Measurements from ENCODE around the gene FAM204A.

Gene FAM204A

GRCh38 chr10:118333871-118334270 lies 8.3 kb downstream of the FAM204A start:
- H3K4me3 ChIP-seq (ENCODE audit: low read depth, low read length): no peak overlapping the region
- no peak for DNase-seq (ENCODE audit: low read depth, low spot score)
- TF ChIP-seq CTCF (IDR thresholded peaks at IDR 0.05; ENCODE audit: low read depth, low read length): no peak
- in situ Hi-C loops (cut with HindIII; ENCODE audit: low sequenced_read_pairs): no loop called here

- in situ Hi-C loops (cut with HindIII; ENCODE audit: low sequenced_read_pairs): no loop called here
- no peak for DNase-seq (ENCODE audit: low read depth, low spot score)
- no peak for TF ChIP-seq CTCF (IDR thresholded peaks at IDR 0.05; ENCODE audit: low read depth, low read length)
- H3K4me3 ChIP-seq (ENCODE audit: low read depth, low read length): no peak overlapping the region
These were observed 9.0 kb downstream of the FAM204A start for GRCh38 chr10:118332948-118333710.

GRCh38 chr10:118332236-118332635 lies 9.9 kb downstream of the FAM204A start:
- no peak for DNase-seq (ENCODE audit: low read depth, low spot score)
- in situ Hi-C loops (cut with HindIII; ENCODE audit: low sequenced_read_pairs): no loop called here
- no peak for TF ChIP-seq CTCF (IDR thresholded peaks at IDR 0.05; ENCODE audit: low read depth, low read length)
- no peak overlapping the region for H3K4me3 ChIP-seq (ENCODE audit: low read depth, low read length)

- TF ChIP-seq CTCF (IDR thresholded peaks at IDR 0.05; ENCODE audit: low read depth, low read length): no peak
- no peak for DNase-seq (ENCODE audit: low read depth, low spot score)
- in situ Hi-C loops (cut with HindIII; ENCODE audit: low sequenced_read_pairs): no loop called here
- H3K4me3 ChIP-seq (ENCODE audit: low read depth, low read length): no peak overlapping the region
These were observed 11.6 kb downstream of the FAM204A start for GRCh38 chr10:118330295-118331076.

GRCh38 chr10:118324140-118324539 lies 18.0 kb downstream of the FAM204A start:
- H3K4me3 ChIP-seq (ENCODE audit: low read depth, low read length): no peak overlapping the region
- no peak for TF ChIP-seq CTCF (IDR thresholded peaks at IDR 0.05; ENCODE audit: low read depth, low read length)
- in situ Hi-C loops (cut with HindIII; ENCODE audit: low sequenced_read_pairs): no loop called here
- no peak for DNase-seq (ENCODE audit: low read depth, low spot score)

- in situ Hi-C loops (cut with HindIII; ENCODE audit: low sequenced_read_pairs): no loop called here
These were observed 20.2 kb downstream of the FAM204A start for GRCh38 chr10:118321724-118322575.

More at GRCh38 chr10:118321724-118322575, 20.2 kb downstream of the FAM204A start:
- TF ChIP-seq CTCF (IDR thresholded peaks at IDR 0.05; ENCODE audit: low read depth, low read length): no peak
- DNase-seq (ENCODE audit: low read depth, low spot score): no peak
- H3K4me3 ChIP-seq (ENCODE audit: low read depth, low read length): no peak overlapping the region

Measured in astrocyte of the spinal cord (primary cell).